Measurements from ENCODE around the gene RBMS1. TPM values are rescaled to one million over a fixed set of nuclear protein-coding genes. Genes with fewer than 3 reads are reported as not detected.

RBMS1 gene
- total and polyA plus RNA-seq, 2 of the 13 experiments (the other 11 are each of a cell fraction or from before 2014, with no cell fraction given): 55.5 to 110 TPM

DNA sequence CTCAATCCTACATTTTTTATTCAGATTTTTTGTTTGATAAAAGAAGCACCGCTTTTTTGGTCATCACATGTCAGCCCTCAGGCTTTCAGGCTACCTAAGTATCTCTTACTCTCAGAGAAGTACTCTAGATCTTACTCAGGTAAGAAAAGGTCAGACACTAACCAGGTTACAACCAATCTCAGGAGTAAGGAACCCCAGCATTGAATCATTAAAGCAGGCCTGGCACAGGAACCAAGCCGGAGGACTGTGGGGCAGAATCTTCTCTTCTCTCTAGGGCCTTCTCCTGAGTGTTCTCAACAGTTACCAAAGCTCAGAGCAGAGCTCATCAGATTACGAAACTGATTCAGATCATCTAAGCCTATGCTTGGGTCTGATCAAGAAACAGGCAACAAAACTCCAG, 28.2 kb downstream of the RBMS1 start:
- Histone ChIP-seq H3K27me3 (ENCODE audit: control insufficient read depth in 1 of 2, insufficient read depth in 2 of 2, low read length in 2 of 2) (no peaks in the 10 kb centered on the region), H3K4me2 (ENCODE audit: low read depth, low read length) (no peak overlapping the region), H3K36me3 (replicated peaks in 1 of 2; ENCODE audit: control insufficient read depth in 1 of 2, insufficient read depth in 2 of 2, low read length in 2 of 2) (no peaks in the 10 kb centered on the region), H3K4me1 (ENCODE audit: insufficient read depth, low read length) (no peaks in the 10 kb centered on the region), H3K9me3 (ENCODE audit: low read length) (no peaks in the 10 kb centered on the region), H3K79me2 (ENCODE audit: insufficient read depth, low read length) (peaks cover 74% of the 10 kb centered on the region), H2AFZ (ENCODE audit: low read length) (no peak overlapping the region), H3K27ac (ENCODE audit: extremely low read length, insufficient read depth, low read length) (no peak overlapping the region), H3K4me3 (replicated peaks in 1 of 3; ENCODE audit: insufficient read depth in 1 of 3, low read depth in 2 of 3, low read length in 3 of 3) (no peak overlapping the region), H3K9ac (ENCODE audit: insufficient read depth, low read depth, low read length) (no peak overlapping the region), H4K20me1 (ENCODE audit: insufficient read depth, low read length) (peaks cover 33% of the 10 kb centered on the region)
- ChIA-PET CTCF (ENCODE audit: low intra/inter-chr PET ratio, low total read pairs) (no interaction called here), POLR2A (interaction anchor here (1.4 kb wide), 1 partner anchor 27 kb away, joined by 3 read pairs; no protein-coding TSS in a partner anchor)
- in situ Hi-C loops (cut with HindIII; ENCODE audit: extremely low pct_ligation_motif_present, low pct_unique_long_range_greater_than_20kb) (no loop called here), intact Hi-C loops (cut with micrococcal nuclease; ENCODE audit: unreplicated experiment) (no loop called here)
- 95% methylated on average over 3 of the region's 3 CpGs for WGBS (ENCODE audit: low lambda C conversion rate)
- FAIRE-seq: no peak
- DNase-seq (ENCODE audit: low spot score): no peak
- BruUV-seq (replicated peaks): no TSS peak
- ATAC-seq: peak; percentile 65; the same call in 2 of the 3 replicates
- TF ChIP-seq ZBTB40 (IDR thresholded peaks at IDR 0.05) (no peak), ZBTB40 (CRISPR knock-in tag; IDR thresholded peaks at IDR 0.05) (no peak), ERF (CRISPR knock-in tag; IDR thresholded peaks at IDR 0.05) (no peak), ZBTB7A (CRISPR knock-in tag; IDR thresholded peaks at IDR 0.05) (no peak), ARID2 (CRISPR knock-in tag; IDR thresholded peaks at IDR 0.05; ENCODE audit: borderline replicate concordance) (no peak), FOXP1 (IDR thresholded peaks at IDR 0.05) (no peak), FOXP1 (CRISPR knock-in tag; IDR thresholded peaks at IDR 0.05) (no peak), THAP11 (CRISPR knock-in tag; IDR thresholded peaks at IDR 0.05) (no peak), ZNF274 (CRISPR knock-in tag; IDR thresholded peaks at IDR 0.05) (no peak), RBM39 (IDR thresholded peaks at IDR 0.05; ENCODE audit: low read depth, low read length, poor library complexity, severe bottlenecking) (no peak)
- TF ChIP-seq, protein P1, sequence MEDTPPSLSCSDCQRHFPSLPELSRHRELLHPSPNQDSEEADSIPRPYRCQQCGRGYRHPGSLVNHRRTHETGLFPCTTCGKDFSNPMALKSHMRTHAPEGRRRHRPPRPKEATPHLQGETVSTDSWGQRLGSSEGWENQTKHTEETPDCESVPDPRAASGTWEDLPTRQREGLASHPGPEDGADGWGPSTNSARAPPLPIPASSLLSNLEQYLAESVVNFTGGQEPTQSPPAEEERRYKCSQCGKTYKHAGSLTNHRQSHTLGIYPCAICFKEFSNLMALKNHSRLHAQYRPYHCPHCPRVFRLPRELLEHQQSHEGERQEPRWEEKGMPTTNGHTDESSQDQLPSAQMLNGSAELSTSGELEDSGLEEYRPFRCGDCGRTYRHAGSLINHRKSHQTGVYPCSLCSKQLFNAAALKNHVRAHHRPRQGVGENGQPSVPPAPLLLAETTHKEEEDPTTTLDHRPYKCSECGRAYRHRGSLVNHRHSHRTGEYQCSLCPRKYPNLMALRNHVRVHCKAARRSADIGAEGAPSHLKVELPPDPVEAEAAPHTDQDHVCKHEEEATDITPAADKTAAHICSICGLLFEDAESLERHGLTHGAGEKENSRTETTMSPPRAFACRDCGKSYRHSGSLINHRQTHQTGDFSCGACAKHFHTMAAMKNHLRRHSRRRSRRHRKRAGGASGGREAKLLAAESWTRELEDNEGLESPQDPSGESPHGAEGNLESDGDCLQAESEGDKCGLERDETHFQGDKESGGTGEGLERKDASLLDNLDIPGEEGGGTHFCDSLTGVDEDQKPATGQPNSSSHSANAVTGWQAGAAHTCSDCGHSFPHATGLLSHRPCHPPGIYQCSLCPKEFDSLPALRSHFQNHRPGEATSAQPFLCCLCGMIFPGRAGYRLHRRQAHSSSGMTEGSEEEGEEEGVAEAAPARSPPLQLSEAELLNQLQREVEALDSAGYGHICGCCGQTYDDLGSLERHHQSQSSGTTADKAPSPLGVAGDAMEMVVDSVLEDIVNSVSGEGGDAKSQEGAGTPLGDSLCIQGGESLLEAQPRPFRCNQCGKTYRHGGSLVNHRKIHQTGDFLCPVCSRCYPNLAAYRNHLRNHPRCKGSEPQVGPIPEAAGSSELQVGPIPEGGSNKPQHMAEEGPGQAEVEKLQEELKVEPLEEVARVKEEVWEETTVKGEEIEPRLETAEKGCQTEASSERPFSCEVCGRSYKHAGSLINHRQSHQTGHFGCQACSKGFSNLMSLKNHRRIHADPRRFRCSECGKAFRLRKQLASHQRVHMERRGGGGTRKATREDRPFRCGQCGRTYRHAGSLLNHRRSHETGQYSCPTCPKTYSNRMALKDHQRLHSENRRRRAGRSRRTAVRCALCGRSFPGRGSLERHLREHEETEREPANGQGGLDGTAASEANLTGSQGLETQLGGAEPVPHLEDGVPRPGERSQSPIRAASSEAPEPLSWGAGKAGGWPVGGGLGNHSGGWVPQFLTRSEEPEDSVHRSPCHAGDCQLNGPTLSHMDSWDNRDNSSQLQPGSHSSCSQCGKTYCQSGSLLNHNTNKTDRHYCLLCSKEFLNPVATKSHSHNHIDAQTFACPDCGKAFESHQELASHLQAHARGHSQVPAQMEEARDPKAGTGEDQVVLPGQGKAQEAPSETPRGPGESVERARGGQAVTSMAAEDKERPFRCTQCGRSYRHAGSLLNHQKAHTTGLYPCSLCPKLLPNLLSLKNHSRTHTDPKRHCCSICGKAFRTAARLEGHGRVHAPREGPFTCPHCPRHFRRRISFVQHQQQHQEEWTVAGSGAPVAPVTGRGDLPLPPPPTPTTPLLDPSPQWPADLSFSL (CRISPR knock-in tag; IDR thresholded peaks at IDR 0.05): 0 out of 2 replicates have a peak, but pooled peaks have one; percentile 21

All from HepG2 (cell line).